GOT3 (cell line): Measurements from ENCODE around the gene ATP6V0D1.
"Not testable (repeated sequence)": the region's sequence is repeated elsewhere in the genome, so short reads cannot be mapped to it uniquely, and the experiment has no call there.

ENCODE experiments used
- DNase-seq: peaks from one replicate; lab custom pipeline; 2025; ENCODE audit warnings: mixed read lengths; lab: John Stamatoyannopoulos, UW

Gene ATP6V0D1

GRCh38 chr16:67429053-67429798 lies 51.7 kb downstream of the ATP6V0D1 start:
- no peak for DNase-seq

GRCh38 chr16:67428146-67428731 lies 52.7 kb downstream of the ATP6V0D1 start:
- no peak for DNase-seq

- no peak for DNase-seq
Measured at GRCh38 chr16:67426950-67427349, 54.0 kb downstream of the ATP6V0D1 start.

GRCh38 chr16:67426022-67426421 lies 54.9 kb downstream of the ATP6V0D1 start:
- DNase-seq, result no peak

GRCh38 chr16:67425580-67425979 lies 55.4 kb downstream of the ATP6V0D1 start:
- no peak for DNase-seq

- no peak for DNase-seq
Measured at GRCh38 chr16:67425061-67425460, 55.9 kb downstream of the ATP6V0D1 start.

GRCh38 chr16:67424261-67424615 lies 56.7 kb downstream of the ATP6V0D1 start:
- DNase-seq, result no peak

- DNase-seq, result no peak
Measured at GRCh38 chr16:67423611-67424260, 57.2 kb downstream of the ATP6V0D1 start.

- DNase-seq, result no peak
Measured at GRCh38 chr16:67423015-67423414, 57.9 kb downstream of the ATP6V0D1 start.

- no peak for DNase-seq
Measured at GRCh38 chr16:67421030-67421429, 59.9 kb downstream of the ATP6V0D1 start.

- no peak for DNase-seq
Measured at GRCh38 chr16:67419931-67420330, 61.0 kb downstream of the ATP6V0D1 start.

- DNase-seq, result no peak
Measured at GRCh38 chr16:67419502-67419901, 61.5 kb downstream of the ATP6V0D1 start.

- no peak for DNase-seq
Measured at GRCh38 chr16:67417333-67418061, 63.5 kb downstream of the ATP6V0D1 start.

GRCh38 chr16:67415872-67416793 lies 64.8 kb downstream of the ATP6V0D1 start, which contains the start of gene ZDHHC1:
Gene ZDHHC1 (minus strand): TSS chr16:67416477. CDS start chr16:67407775, 8,702 bp downstream.
- peak; percentile 45 for DNase-seq

GRCh38 chr16:67415421-67415820 lies 65.5 kb downstream of the ATP6V0D1 start:
- DNase-seq, result not testable (repeated sequence)

GRCh38 chr16:67413978-67414911 lies 66.7 kb downstream of the ATP6V0D1 start:
- DNase-seq, result no peak

- no peak for DNase-seq
Measured at GRCh38 chr16:67412294-67412693, 68.7 kb downstream of the ATP6V0D1 start.

GRCh38 chr16:67411339-67411738 lies 69.6 kb downstream of the ATP6V0D1 start:
- DNase-seq, result no peak

- DNase-seq, result no peak
Measured at GRCh38 chr16:67409631-67410030, 71.3 kb downstream of the ATP6V0D1 start.

GRCh38 chr16:67407788-67408452 lies 73.0 kb downstream of the ATP6V0D1 start:
- DNase-seq, result no peak
